Suprapubic skin (tissue), 4 donors: ENCODE data around the gene KCNK13.

Source experiments
- CTCF ChIP-seq, 2 donors: fragments of 200-600 bp in 1 of 2; fragments of 450-650 bp in 1 of 2; sonication (generic) in 1 of 2; IDR thresholded peaks; one replicate each; pipeline ENCODE4 v1.5.1; 2016 to 2019; ENCODE audit warnings: antibody characterized with exemption in 2 of 2, mild to moderate bottlenecking in 1 of 2, moderate library complexity in 1 of 2
- EP300 ChIP-seq: sonication (generic); formaldehyde crosslinking; IDR thresholded peaks from one replicate; pipeline ENCODE4 v1.6.1; 2017; ENCODE audit warnings: antibody characterized with exemption
- POLR2A ChIP-seq, 2 donors: fragments of 450-650 bp; IDR thresholded peaks; one replicate each; pipeline ENCODE4 v1.6.1; 2017; ENCODE audit warnings: antibody characterized with exemption in 2 of 2, mild to moderate bottlenecking in 2 of 2, moderate library complexity in 2 of 2
- POLR2AphosphoS5 ChIP-seq, 3 donors: sonication (generic); formaldehyde crosslinking; IDR thresholded peaks; one replicate each; pipeline ENCODE4 v1.6.1; 2017; ENCODE audit warnings: antibody characterized with exemption in 3 of 3

DNA sequence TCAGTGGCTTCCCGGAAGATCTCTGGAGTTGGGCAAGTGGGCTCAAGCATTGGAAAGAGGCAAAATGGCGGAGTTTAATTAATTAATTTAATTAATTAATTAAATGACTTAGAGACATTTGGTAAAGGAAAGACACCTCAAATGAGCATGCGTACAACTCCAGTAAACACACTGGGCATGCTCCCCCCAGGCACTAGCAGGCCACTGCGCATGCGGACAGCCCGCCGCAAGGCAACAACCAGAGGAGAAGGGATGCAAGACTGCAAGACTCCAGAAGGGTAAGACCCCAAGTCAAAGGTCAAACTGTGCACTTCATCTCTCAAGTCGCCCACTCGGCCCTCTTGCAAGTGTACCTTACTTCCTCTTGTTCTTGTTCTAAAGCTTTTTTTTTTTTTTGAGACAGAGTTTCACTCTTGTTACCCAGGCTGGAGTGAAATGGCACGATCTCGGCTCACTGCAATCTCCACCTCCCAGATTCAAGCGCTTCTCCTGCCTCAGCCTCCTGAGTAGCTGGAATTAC is 136.8 kb downstream of the KCNK13 start:
- no peak for TF ChIP-seq CTCF (IDR thresholded peaks at IDR 0.05)
- no peak for TF ChIP-seq POLR2A (IDR thresholded peaks at IDR 0.05)
- no peak for TF ChIP-seq POLR2AphosphoS5 (IDR thresholded peaks at IDR 0.05)
- TF ChIP-seq EP300 = no peak
